ENCODE measurements around the gene ABAT. TPM values are rescaled to one million over a fixed set of nuclear protein-coding genes. Genes with fewer than 3 reads are reported as not detected.

The ABAT gene
- total and polyA plus RNA-seq, 10 of the 15 experiments (the other 5 are each of a cell fraction or from before 2014, with no cell fraction given) = 1.0 to 10.6 (median 1.9) TPM

GRCh38 chr16:8661703-8662102 lies 12.7 kb upstream of the ABAT start:
- BruUV-seq (replicated peaks) = no TSS peak
- TF ChIP-seq TBL1XR1 (IDR thresholded peaks at IDR 0.05; ENCODE audit: low read depth, low read length) (no peak), ZNF592 (IDR thresholded peaks at IDR 0.05) (no peak), POLR2A (IDR thresholded peaks at IDR 0.05; ENCODE audit: low read depth, low read length) (no peak), CEBPB (IDR thresholded peaks at IDR 0.05; ENCODE audit: borderline replicate concordance in 1 of 2, low read depth in 2 of 2, low read length in 2 of 2) (no peak), TCF3 (IDR thresholded peaks at IDR 0.05; ENCODE audit: borderline replicate concordance, insufficient read depth, low read depth, low read length) (no peak), PAX8 (IDR thresholded peaks at IDR 0.05) (no peak), IKZF2 (IDR thresholded peaks at IDR 0.05) (no peak), NKRF (conservative IDR thresholded peaks at IDR 0.05) (no peak), CHD2 (IDR thresholded peaks at IDR 0.05; ENCODE audit: borderline replicate concordance, low read depth, low read length) (no peak), FOXK2 (IDR thresholded peaks at IDR 0.05) (no peak), NFYA (IDR thresholded peaks at IDR 0.05; ENCODE audit: borderline replicate concordance, low read depth, low read length) (no peak), KDM1A (IDR thresholded peaks at IDR 0.05; ENCODE audit: borderline replicate concordance) (no peak), DPF2 (IDR thresholded peaks at IDR 0.05) (no peak), IKZF1 (conservative IDR thresholded peaks at IDR 0.05) (no peak), BCLAF1 (IDR thresholded peaks at IDR 0.05) (no peak)

More at GRCh38 chr16:8661703-8662102, 12.7 kb upstream of the ABAT start:
- Histone ChIP-seq H3K79me2 (ENCODE audit: control insufficient read depth, insufficient read depth, low read length) (no peaks in the 10 kb centered on the region), H3K4me3 (no peak overlapping the region), H4K20me1 (ENCODE audit: control insufficient read depth, insufficient read depth) (no peaks in the 10 kb centered on the region), H3K4me2 (ENCODE audit: control insufficient read depth, insufficient read depth) (no peak overlapping the region), H3K9ac (ENCODE audit: control insufficient read depth, insufficient read depth, low read length) (no peak overlapping the region), H3K27ac (ENCODE audit: control insufficient read depth, insufficient read depth) (no peak overlapping the region), H3K4me1 (ENCODE audit: control insufficient read depth, insufficient read depth, low read length) (no peaks in the 10 kb centered on the region), H2AFZ (ENCODE audit: control insufficient read depth, low read depth, low read length) (no peak overlapping the region), H3K9me3 (replicated peaks; ENCODE audit: control insufficient read depth, insufficient read depth, low read length) (no peaks in the 10 kb centered on the region), H3K27me3 (replicated peaks in 1 of 2; ENCODE audit: control insufficient read depth in 2 of 2, insufficient read depth in 2 of 2, low read length in 1 of 2) (no peaks in the 10 kb centered on the region), H3K36me3 (ENCODE audit: control insufficient read depth in 2 of 2, insufficient read depth in 2 of 2, low read length in 1 of 2) (no peaks in the 10 kb centered on the region)
- POLR2A ChIA-PET = interaction anchor here (1.0 to 1.3 kb wide), 2 partner anchors 207 to 218 kb away, joined by 3 read pairs; partner anchors contain the start of gene CARHSP1
- CTCF ChIA-PET = interaction anchor here (0.6 to 7.7 kb wide), 18 partner anchors 8 to 477 kb away, joined by 3 to 72 read pairs (median 4); partner anchors contain the start of genes ABAT and LITAFD
- intact Hi-C loops (cut with micrococcal nuclease; ENCODE audit: unreplicated experiment) (loop anchor here (1.0 to 2.0 kb wide), 3 partner anchors 131 to 473 kb away; no protein-coding TSS in a partner anchor), in situ Hi-C loops (cut with MboI) (loop anchor here (5.0 kb wide), 1 partner anchor 136 kb away; the partner anchor contains the start of genes PMM2 and TMEM186)
- 49% methylated on average over 5 of the region's 5 CpGs for WGBS (ENCODE audit: insufficient coverage, insufficient replicate concordance, low lambda C conversion rate, missing lambda C conversion rate)
- DNase-seq (ENCODE audit: low read depth, low spot score) (no peak), ATAC-seq (no peak), FAIRE-seq (no peak)
- RAD21 ChIA-PET (ENCODE audit: unreplicated experiment) = interaction anchor here (1.0 to 4.8 kb wide), 11 partner anchors 8 to 477 kb away, joined by 3 to 32 read pairs (median 4); partner anchors contain the start of gene CARHSP1
- SMC1A ChIA-PET (ENCODE audit: uncharacterized antibody, unreplicated experiment) = interaction anchor here (0.8 to 5.8 kb wide), 11 partner anchors 9 to 473 kb away, joined by 3 to 37 read pairs (median 5); partner anchors contain the start of gene LITAFD

Data from GM12878 (cell line).